ELF-1 (cell line): Measurements from ENCODE around the gene KRTAP13-4.
A peak's percentile ranks its signal among the peaks of the same experiment; 100 is the strongest.

Experiments
- DNase-seq: peaks from one replicate; pipeline ENCODE4 v3.0.0-alpha.2; 2016; ENCODE audit warnings: low read depth, low spot score

Gene KRTAP13-4, protein sequence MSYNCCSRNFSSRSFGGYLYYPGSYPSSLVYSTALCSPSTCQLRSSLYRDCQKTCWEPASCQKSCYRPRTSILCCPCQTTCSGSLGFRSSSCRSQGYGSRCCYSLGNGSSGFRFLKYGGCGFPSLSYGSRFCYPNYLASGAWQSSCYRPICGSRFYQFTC

GRCh38 chr21:30430170-30430655 lies at the start of gene KRTAP13-4:
Gene KRTAP13-4 (plus strand): TSS chr21:30430220. CDS start chr21:30430276, 56 bp downstream.
- DNase-seq, result no peak

DNA sequence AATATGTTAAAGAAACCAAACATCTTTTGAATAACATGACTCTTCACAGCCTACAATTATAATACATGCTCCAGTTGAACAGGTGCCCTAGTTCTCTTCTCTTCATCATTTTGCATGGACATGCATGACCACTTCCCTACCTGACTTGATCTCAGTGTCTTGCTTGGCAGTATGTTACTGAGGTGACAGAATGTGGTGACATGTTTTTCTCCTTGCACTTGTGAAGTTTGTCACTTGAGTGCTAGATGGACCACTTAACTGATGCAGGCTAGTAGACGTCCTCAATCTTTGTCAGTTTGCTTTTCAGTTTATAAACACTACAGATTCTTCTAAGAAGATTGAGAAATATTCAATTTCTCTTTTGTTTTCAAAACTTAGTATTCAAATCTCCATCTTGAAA lies 47.8 kb upstream of the KRTAP13-4 start:
- no peak for DNase-seq

- DNase-seq, result no peak
Measured at GRCh38 chr21:30391492-30392025, 38.5 kb upstream of the KRTAP13-4 start.

GRCh38 chr21:30395731-30396130 lies 34.3 kb upstream of the KRTAP13-4 start, which contains the start of gene KRTAP13-1:
Gene KRTAP13-1 (plus strand): TSS chr21:30396031. CDS start chr21:30396087, 56 bp downstream.
- no peak for DNase-seq

DNA sequence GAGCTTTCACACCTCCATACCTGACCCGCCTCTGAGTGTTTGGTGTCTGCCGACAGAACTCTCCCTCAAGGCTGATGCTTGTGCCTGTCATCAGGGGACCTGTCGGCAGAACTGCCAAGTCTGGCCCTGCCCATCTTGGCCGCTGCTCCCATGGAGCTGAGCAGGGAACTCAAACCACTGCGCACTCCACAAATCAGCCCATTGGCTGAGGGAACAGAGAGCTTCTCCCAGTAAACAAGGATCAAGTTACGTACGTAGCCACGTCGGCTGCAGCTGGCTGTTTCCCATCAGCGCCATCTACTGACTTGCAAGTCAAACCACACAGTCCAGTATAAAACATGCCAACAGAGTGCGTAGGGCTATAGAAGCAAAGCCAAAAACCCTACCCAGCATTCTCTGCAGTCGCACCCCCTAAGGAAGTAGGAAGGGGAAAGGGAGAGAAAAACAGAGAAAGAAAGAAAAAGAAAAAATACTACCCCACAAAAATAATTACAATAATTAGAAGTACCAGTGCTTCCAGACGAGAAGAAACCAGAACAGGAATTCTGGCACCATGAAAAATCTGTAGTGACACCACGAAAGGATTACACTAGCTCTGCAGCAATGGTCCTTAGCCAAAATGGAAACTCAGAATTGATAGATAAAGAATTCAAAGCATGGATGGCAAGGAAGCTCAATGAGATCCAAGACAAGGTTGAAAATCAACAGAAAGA lies 21.1 kb upstream of the KRTAP13-4 start:
- DNase-seq, result peak; percentile 52

DNA sequence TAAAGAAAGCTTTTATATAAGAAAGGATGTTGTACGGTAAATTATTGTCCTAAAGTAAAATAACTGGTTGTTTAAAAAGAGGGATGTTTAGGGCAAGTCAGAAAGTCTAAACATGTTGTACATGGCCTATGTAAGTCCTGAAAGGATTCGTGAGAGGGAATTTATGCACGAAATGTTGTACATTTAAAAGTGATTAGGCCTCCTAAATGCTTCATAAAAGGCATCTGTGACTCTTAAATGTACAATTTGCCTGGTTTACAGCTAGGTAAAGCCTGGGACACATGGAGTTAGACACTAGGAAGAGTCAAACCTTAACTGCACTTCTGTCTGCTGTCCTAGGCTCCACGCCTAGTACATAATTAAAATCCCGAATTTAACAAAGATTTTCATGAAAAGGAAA lies 14.0 kb upstream of the KRTAP13-4 start:
- DNase-seq, result no peak

DNA sequence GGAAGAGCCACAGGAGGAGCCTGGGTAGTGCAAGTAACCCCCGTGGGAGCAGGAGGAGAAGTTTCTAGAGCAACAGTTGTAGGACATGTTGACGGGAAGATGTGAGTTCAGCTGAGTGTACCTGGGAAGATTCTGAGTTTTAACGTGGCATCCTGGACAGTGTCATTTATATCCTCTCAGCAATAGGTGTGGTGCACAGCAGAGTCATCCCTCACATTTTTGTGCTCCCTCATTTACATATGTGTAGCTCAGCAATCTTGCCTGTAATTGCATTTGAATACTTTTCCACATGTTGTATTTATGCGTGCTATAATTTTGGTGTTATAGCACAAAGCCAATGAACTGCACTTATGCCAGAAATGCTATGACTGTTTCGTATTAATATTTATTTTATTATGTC lies 4.2 kb upstream of the KRTAP13-4 start, which contains the start of gene KRTAP13-3:
TSS of gene KRTAP13-3 (minus strand) at position 101 of the 400 bp plus-strand sequence. CDS start at position 87, 14 bp downstream.
- no peak for DNase-seq

GRCh38 chr21:30426731-30427130 lies 3.3 kb upstream of the KRTAP13-4 start:
- DNase-seq, result no peak

GRCh38 chr21:30434033-30434631 lies 4.1 kb downstream of the KRTAP13-4 start:
- peak; percentile 18 for DNase-seq

GRCh38 chr21:30437010-30437565 lies 7.1 kb downstream of the KRTAP13-4 start:
- no peak for DNase-seq

DNA sequence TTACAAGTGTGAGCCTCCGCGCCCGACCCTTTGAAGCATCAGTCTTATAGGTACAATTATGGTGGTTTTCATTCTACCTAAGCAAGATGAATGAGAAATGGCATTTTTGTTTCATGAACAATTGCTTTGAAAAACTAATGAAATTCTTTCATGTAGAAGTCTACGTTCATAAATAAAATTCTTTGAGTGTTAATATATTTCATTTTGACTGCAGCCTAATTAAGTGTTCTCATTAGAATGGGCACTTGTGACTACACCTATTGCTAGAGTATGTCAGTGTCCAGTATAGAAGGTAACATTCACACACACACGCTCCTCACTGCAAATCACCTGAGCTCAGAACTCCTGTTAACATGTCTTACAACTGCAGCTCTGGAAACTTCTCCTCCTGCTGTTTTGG lies 10.0 kb downstream of the KRTAP13-4 start, which contains the start of gene KRTAP15-1:
TSS of gene KRTAP15-1 (plus strand) at position 301 of the 400 bp plus-strand sequence. CDS start at position 354, 53 bp downstream.
- no peak for DNase-seq

DNA sequence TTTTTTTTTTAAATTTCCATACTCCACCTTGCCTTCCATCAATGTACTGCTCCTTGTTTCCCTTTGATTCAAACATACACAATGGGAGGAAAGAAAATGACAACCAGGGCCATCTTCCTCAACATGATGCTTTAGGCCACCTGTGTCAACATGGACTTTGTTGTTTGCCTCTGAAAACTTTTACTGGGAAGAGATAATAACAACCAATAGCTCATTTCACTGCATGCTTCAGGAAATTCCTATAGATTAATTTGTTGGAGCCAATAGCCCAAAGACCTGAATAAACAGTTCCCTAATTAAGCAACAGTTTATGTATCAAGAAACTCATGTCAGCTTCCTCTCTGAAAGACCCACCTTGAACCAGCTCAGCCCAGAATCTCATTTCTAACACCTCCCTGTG lies 13.2 kb downstream of the KRTAP13-4 start:
- DNase-seq, result no peak

DNA sequence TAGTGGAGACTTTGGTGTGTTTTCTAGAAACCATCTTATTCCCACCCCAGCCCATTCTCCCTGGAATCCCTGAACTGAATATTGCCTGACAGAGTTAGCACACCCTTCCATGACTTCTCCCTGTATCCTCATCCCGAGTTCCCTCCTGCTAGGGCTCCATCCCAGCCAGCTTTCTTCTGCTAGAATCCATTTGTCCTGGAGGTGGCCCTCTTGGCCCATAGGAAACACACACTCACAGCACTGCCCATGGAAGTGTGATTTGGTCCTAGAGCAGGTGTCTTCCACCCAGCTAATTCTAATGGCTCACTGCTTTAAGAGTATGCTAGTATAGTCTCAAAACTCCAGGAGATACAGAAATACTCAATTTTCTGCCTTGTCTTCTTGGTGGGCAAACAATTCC lies 14.2 kb downstream of the KRTAP13-4 start:
- no peak for DNase-seq

DNA sequence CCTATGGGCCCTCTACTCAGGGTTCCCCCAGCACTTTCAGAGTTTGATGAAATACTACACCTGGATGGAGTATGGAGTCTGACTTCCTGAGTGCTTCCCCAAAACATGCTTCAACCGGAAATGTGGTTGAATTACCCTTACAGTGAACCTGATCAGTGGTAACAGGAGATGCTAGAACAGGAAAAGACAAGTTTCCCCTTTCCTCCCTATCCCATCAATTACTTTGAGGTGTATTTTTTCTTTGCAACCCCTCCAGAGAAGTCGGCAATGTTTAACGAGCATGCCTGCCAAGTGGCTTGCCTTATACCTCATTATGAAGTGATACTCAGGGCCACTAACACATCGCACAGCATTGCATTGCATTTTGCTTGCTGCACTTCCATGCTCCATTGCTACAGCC lies 17.0 kb downstream of the KRTAP13-4 start:
- no peak for DNase-seq

DNA sequence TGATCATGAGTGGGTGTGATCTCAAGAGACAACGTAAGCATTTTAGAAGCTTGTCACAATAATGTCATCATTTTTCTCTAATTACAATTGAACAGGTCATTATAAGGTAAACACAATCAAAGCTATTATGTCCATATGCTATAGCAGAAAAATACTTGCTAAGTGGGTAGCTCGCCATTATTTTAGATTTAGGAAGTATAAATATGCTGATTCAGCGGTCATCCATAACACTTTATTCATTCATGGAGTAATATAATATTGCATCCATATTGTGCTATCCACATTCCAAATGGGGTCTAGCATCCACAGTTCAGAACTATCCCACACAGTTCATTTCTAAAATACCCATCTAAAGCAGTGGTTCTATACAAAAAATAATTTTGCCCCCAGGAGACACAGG lies 18.5 kb downstream of the KRTAP13-4 start:
- no peak for DNase-seq

GRCh38 chr21:30463713-30464112 lies 33.7 kb downstream of the KRTAP13-4 start:
- DNase-seq, result no peak

DNA sequence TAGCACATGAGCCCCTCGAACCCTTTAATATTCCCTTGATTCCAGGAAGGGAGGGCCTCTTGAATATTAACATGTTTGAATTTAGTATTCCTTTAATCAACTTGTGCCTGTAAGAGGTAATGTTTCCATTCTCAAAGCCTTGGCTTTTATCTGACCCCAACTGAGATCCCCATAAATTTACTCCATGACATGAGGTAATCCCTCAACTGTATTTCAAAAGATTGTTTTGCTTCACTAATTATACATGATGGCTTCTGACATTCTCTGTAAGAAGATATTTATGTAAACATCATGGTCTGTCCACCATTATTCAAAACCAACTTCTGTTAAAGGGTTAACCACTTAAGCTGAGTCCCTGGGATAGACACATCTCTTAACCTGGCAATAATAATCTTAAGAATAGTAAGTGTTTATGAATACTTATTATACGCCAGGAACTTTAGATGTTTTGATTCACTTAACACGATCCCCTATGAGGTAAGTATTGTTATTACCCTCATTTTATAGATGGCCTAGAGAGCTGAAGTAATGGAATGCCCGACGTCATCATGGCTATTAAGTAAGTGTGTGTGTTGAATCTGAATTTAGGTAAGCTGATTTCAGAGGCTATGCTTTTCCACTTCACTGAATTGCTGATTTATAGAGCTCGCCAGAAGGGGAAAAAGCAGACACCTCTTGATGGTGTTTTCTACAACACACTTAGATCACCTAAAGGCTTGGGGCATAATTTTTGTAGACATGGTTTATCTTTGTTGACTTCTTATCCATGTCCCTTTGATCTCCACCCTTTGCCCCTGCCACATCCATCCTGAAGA lies 39.1 kb downstream of the KRTAP13-4 start:
- DNase-seq, result no peak

DNA sequence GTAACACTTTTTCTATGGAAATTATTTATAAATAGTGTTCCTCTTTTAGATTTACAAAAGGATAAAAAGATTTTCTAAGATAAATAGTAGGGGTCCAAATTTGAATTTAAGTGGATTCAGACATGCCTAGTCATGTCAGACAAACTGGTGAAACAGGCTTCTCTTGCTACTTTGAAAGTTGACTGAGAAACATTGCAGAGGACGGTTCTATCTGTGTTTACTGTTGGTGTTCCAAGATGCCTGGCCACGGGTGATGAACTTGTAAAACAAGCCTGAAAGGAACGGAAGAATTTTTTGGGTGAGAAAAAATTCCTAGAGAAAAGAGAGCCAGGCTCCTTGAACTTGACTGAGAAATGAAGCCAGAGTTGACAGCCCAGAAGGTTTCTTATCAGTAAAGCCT lies 48.0 kb downstream of the KRTAP13-4 start:
- no peak for DNase-seq

- DNase-seq, result no peak
Measured at GRCh38 chr21:30479259-30479658, 49.2 kb downstream of the KRTAP13-4 start.

- no peak for DNase-seq
Measured at GRCh38 chr21:30480145-30480544, 50.1 kb downstream of the KRTAP13-4 start, which contains the start of gene KRTAP19-1. Gene KRTAP19-1 (minus strand): TSS chr21:30480367. CDS start chr21:30480317, 50 bp downstream.
